D721Med (cell line): ENCODE data around the gene COL9A3.

Experiments used
- DNase-seq: peaks from one replicate; pipeline ENCODE4 v3.0.0; 2011; ENCODE audit warnings: low spot score; ENCODE audit not compliant: insufficient read length
- FAIRE-seq: peaks from 2 replicates; lab custom pipeline; 2011; peaks lifted over from hg19 to GRCh38; lab: Jason Lieb, UNC
- CTCF ChIP-seq: IDR thresholded peaks from 2 replicates; pipeline ENCODE4 v1.5.1; 2012; ENCODE audit warnings: mild to moderate bottlenecking, control low read depth; ENCODE audit not compliant: insufficient read depth; ENCODE audit errors: missing control alignments

COL9A3 gene

GRCh38 chr20:62886709-62887058, 69.8 kb downstream of the COL9A3 start:
- DNase-seq (no peak), FAIRE-seq (no peak)
- no peak for TF ChIP-seq CTCF

DNA sequence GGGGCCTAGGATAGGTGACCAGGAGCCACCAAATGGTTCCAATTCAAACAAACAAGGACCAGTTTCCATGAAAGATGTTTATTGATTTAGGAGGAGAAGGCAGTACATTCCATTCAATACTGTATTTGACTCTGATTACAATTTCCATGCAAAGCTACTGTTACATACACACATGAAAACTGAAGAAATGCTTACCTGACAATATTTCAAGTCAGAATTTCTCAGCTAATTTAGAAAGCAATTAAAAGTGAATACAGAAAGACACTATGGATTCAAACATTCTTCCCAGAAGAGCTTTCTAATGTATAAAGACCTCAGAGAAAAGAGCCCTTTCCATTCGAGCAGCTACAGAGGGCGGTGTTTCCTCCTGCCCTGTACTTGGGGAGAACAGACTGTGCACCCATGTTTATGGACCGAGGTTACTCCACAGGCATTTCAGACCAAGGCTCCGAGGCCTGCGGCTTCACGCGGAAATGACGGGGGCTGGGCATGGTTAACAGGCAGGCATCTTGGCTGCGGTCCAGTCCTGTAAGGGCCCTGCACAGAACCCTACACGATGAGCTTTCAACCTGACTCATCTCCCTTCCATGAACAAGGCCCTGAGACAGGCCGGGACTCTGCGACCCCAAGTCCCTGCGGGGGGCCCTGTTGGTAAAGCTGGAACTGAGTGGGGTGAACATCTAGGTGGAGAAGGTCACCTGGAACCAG, 70.5 kb downstream of the COL9A3 start:
- no peak for TF ChIP-seq CTCF
- FAIRE-seq: no peak
- DNase-seq: no peak

DNA sequence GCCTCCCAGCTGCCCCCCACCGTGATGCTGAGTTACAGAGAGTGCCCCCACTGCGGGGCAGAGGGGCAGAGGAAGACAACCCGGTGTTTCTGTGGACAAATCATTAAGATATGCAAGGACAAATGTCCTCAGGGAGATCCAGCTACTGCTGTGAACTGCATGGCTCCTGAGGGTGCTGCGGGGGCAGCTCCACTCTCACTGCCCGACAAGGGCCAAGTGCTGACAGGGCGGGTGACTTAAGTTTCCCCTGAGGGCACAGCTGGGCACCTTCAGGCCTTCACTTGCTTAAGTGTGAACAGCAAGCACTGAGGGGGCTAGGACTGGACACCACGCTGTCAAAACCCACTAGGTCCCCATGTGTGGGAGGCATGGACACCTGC, 71.0 kb downstream of the COL9A3 start:
- FAIRE-seq (no peak), DNase-seq (no peak)
- no peak for TF ChIP-seq CTCF

DNA sequence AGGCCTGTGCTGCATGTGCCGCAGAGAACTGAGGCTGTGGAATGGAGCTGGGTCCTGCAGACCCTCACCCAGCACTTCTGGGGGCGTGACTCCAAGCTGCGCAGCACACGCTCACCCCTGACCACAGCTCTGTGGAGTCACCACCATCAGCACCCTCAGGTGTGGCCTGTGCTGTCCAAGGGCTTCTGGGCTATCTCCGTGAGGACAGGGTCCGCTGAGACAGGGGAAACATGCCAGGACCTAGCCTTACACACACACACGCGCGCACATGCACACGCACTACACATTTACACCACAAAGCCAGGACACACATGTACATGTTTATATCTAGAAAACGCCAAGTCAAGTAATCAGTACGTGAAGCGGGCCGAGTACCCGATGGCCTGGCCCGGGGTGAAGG, 71.6 kb downstream of the COL9A3 start:
- FAIRE-seq (no peak), DNase-seq (no peak)
- no peak for TF ChIP-seq CTCF

- no peak for FAIRE-seq
- DNase-seq: no peak
- TF ChIP-seq CTCF: no peak
Measured at GRCh38 chr20:62888910-62889309, 72.1 kb downstream of the COL9A3 start.

DNA sequence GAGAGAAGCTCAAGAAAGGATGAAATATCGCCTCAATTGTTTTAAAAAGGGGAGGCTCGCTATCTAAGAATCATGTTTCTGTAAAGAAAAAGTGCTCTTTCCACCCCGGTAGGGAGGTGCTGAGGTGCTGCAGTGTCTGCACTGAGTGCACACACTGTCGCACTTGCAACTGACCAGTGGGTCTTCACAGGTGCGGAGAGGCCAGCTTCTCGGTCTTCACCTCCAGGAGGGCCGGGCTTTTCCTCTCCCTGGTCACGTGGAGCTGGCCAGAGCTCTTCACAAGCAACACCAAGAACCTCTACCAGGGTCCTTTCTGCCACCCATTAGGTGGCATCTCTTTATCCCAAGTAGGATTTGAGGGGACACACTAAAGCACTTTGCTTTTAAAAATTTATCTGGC, 72.6 kb downstream of the COL9A3 start:
- DNase-seq (no peak), FAIRE-seq (no peak)
- no peak for TF ChIP-seq CTCF

DNA sequence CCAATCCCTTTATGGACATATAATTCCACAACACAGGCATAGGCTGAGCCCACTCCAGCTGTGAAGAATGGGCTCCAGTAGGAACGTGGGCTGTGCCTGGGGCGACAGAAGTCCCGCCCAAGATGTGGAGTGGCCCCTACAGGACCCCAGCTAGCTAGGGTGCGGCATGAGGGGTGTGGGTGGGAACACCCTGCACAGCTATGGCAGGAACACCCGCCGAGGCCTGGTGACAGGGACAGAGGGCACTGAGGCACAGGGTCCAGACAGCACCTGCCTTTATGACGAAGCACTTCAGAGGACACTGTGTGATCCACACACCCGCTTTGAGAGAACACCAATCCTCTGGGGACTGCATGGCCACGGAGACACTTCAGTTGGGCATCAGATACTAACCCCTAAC, 73.0 kb downstream of the COL9A3 start:
- no peak for TF ChIP-seq CTCF
- FAIRE-seq (no peak), DNase-seq (no peak)
